BE2C (cell line): ENCODE data around the gene RASGRF1.
A peak's percentile ranks its signal among the peaks of the same experiment; 100 is the strongest.

Source experiments
- DNase-seq: peaks from one replicate; pipeline ENCODE4 v3.0.0-alpha.2; 2020
- H3K27me3 ChIP-seq: fragments of 250-450 bp; sonication (Bioruptor Pico); 2 replicates; pipeline ENCODE4 v1.5.1; 2020; ENCODE audit warnings: mild to moderate bottlenecking
- H3K36me3 ChIP-seq: fragments of 250-450 bp; sonication (Bioruptor Pico); 2 replicates; pipeline ENCODE4 v1.5.1; 2020; ENCODE audit warnings: mild to moderate bottlenecking
- H3K4me1 ChIP-seq: fragments of 250-450 bp; sonication (Bioruptor Pico); 2 replicates; pipeline ENCODE4 v1.5.1; 2020
- H3K4me3 ChIP-seq: 2 replicates; pipeline ENCODE4 v1.5.1; 2011; ENCODE audit warnings: low read depth, low read length
- H3K9me3 ChIP-seq: fragments of 250-450 bp; sonication (Bioruptor Pico); 2 replicates; pipeline ENCODE4 v1.5.1; 2020
- TF ChIP-seq, protein P1 (sequence below): IDR thresholded peaks from 2 replicates; pipeline ENCODE4 v1.5.1; 2012; ENCODE audit warnings: mild to moderate bottlenecking, low read depth, low read length

The RASGRF1 gene

GRCh38 chr15:78956937-78957336 is 133.6 kb downstream of the RASGRF1 start:
- H3K36me3 ChIP-seq = no peaks in the 10 kb centered on the region
- TF ChIP-seq, protein P1, sequence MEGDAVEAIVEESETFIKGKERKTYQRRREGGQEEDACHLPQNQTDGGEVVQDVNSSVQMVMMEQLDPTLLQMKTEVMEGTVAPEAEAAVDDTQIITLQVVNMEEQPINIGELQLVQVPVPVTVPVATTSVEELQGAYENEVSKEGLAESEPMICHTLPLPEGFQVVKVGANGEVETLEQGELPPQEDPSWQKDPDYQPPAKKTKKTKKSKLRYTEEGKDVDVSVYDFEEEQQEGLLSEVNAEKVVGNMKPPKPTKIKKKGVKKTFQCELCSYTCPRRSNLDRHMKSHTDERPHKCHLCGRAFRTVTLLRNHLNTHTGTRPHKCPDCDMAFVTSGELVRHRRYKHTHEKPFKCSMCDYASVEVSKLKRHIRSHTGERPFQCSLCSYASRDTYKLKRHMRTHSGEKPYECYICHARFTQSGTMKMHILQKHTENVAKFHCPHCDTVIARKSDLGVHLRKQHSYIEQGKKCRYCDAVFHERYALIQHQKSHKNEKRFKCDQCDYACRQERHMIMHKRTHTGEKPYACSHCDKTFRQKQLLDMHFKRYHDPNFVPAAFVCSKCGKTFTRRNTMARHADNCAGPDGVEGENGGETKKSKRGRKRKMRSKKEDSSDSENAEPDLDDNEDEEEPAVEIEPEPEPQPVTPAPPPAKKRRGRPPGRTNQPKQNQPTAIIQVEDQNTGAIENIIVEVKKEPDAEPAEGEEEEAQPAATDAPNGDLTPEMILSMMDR = no peak
- H3K4me1 ChIP-seq = no peaks in the 10 kb centered on the region; the same call in 1 of the 2 replicates
- H3K4me3 ChIP-seq = no peak overlapping the region
- no peak for DNase-seq
- H3K27me3 ChIP-seq = no peaks in the 10 kb centered on the region
- no peaks in the 10 kb centered on the region for H3K9me3 ChIP-seq

DNA sequence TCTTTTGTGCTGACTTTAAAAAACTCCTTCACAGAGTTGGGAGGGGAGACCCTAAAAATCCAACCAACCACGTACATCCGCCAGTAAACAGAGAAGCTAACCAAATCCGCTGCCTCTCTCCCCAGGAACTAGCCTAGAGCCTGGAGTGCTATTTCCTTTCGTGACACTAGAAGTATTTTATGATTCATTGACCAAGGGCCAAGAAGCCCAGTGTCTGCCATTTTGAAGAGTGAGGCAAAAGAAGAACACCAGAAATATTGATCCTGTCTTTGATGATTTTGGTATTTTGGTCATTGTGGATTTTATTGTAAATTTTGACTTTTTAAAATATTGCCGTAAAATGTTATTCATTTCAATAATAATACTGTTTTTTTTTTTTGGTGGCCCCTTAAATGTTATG is 135.2 kb downstream of the RASGRF1 start:
- Histone ChIP-seq H3K27me3 (no peaks in the 10 kb centered on the region), H3K4me3 (no peak overlapping the region), H3K9me3 (no peaks in the 10 kb centered on the region; the same call in 1 of the 2 replicates), H3K36me3 (no peaks in the 10 kb centered on the region), H3K4me1 (no peaks in the 10 kb centered on the region; the same call in 1 of the 2 replicates)
- TF ChIP-seq, protein P1 = no peak
- DNase-seq = no peak

- no peak for DNase-seq
These were observed 138.7 kb downstream of the RASGRF1 start for GRCh38 chr15:78951841-78952238.

GRCh38 chr15:78950902-78951840 is 139.4 kb downstream of the RASGRF1 start:
- H3K4me3 ChIP-seq = no peak overlapping the region
- TF ChIP-seq, protein P1 = peak; percentile 31; the same call in 1 of the 2 replicates
- no peak for DNase-seq

More at GRCh38 chr15:78951841-78952238, 138.7 kb downstream of the RASGRF1 start:
- H3K27me3 ChIP-seq = no peaks in the 10 kb centered on the region
- H3K9me3 ChIP-seq = no peaks in the 10 kb centered on the region; the same call in 1 of the 2 replicates
- H3K4me3 ChIP-seq = no peak overlapping the region
- no peaks in the 10 kb centered on the region for H3K36me3 ChIP-seq
- TF ChIP-seq, protein P1 = no peak
- no peaks in the 10 kb centered on the region; the same call in 1 of the 2 replicates for H3K4me1 ChIP-seq

DNA sequence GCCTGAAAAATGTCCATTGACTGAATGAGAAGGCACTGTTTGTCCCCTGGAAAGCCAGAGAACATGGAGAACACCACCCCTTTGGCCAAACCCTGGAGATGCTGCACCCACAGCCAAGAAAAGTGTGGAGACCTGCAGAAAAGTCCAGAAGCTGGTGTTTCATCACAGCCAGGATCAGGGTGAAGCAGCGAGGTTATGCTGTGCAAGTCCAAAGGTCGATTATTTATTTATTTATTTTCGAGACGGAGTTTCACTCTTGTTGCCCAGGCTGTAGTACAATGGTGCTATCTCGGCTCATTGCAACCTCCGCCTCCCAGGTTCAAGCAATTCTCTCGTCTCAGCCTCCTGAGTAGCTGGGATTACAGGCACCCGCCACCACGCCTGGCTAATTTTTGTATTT is 140.2 kb downstream of the RASGRF1 start:
- TF ChIP-seq, protein P1 = no peak
- DNase-seq = no peak
- Histone ChIP-seq H3K27me3 (no peaks in the 10 kb centered on the region), H3K4me1 (no peaks in the 10 kb centered on the region; the same call in 1 of the 2 replicates), H3K9me3 (no peaks in the 10 kb centered on the region; the same call in 1 of the 2 replicates), H3K4me3 (no peak overlapping the region), H3K36me3 (no peaks in the 10 kb centered on the region)

More at GRCh38 chr15:78950902-78951840, 139.4 kb downstream of the RASGRF1 start:
- no peaks in the 10 kb centered on the region; the same call in 1 of the 2 replicates for H3K4me1 ChIP-seq
- H3K27me3 ChIP-seq = no peaks in the 10 kb centered on the region
- no peaks in the 10 kb centered on the region; the same call in 1 of the 2 replicates for H3K9me3 ChIP-seq
- no peaks in the 10 kb centered on the region for H3K36me3 ChIP-seq
